ENCODE results near the gene AK2.
A peak's percentile ranks its signal among the peaks of the same experiment; 100 is the strongest.

- TF ChIP-seq CTCF (IDR thresholded peaks at IDR 0.05), result no peak
- no peak for TF ChIP-seq POLR2A (IDR thresholded peaks at IDR 0.05)
- TF ChIP-seq POLR2AphosphoS5 (IDR thresholded peaks at IDR 0.05; ENCODE audit: insufficient read depth in 1 of 2, low read depth in 1 of 2), result peak in 1 of 2 donors; percentile 82
Measured at GRCh38 chr1:33004613-33005012, 32.1 kb downstream of the AK2 start.
